GM08714 (cell line): ENCODE data around the gene KLHDC7B.

Source experiments
- H3K4me3 ChIP-seq: fragments of 200-500 bp; sonication (Bioruptor generic); 2 replicates; pipeline ENCODE4 v1.5.1; 2014; ENCODE audit warnings: mild to moderate bottlenecking, low read length, inconsistent platforms
- ZNF274 ChIP-seq: IDR thresholded peaks from 2 replicates; pipeline ENCODE4 v1.6.1; 2012; ENCODE audit warnings: mild to moderate bottlenecking, low read depth, low read length

KLHDC7B gene

DNA sequence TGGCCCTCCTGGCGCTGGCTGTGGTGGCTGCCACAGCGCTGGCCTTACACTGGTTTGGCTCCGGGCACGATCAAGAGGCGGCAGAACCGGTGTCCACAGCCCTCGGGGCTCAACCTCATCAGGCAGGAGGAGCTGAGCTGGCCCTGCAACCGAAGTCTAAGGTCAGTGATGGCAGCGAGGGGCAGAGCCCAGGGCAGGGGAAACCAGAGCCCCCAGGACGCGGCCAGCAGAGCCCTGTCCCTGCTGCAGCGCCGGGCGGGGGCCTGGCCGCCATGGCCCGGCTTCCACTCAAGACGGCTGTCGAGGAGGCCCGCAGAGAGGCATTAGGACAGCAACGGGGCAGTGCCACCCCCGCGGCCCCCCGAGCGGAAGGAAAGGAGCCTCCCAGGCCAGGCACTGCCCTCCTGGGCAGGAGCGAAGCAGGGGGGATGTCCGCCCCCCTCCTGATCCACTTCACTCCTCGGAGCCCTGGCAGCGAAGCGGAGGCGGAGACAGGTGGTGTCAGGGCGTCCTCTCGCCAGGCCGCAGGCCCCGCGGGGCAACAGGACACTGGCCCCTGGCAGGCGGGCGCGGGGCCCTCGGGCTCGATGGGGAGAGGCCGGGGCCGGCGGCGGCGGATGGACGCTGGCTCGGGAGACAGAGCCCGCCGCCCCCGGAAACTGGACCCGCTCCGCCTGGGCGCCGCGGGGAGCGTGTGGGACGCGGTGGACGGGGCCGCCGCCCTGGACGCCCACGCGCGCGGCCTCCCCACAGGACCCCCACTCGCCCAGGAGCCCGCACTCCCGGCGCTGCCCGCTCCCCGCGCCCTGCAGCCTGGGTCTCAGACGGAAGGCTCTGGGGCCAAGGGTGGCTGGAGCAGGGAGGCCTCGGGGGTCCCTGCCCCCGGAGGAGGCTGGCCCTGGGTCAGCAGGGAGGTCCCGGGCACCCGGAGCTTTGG is 895 bp downstream of the KLHDC7B start:
- TF ChIP-seq ZNF274 = no peak
- no peak overlapping the region for H3K4me3 ChIP-seq

DNA sequence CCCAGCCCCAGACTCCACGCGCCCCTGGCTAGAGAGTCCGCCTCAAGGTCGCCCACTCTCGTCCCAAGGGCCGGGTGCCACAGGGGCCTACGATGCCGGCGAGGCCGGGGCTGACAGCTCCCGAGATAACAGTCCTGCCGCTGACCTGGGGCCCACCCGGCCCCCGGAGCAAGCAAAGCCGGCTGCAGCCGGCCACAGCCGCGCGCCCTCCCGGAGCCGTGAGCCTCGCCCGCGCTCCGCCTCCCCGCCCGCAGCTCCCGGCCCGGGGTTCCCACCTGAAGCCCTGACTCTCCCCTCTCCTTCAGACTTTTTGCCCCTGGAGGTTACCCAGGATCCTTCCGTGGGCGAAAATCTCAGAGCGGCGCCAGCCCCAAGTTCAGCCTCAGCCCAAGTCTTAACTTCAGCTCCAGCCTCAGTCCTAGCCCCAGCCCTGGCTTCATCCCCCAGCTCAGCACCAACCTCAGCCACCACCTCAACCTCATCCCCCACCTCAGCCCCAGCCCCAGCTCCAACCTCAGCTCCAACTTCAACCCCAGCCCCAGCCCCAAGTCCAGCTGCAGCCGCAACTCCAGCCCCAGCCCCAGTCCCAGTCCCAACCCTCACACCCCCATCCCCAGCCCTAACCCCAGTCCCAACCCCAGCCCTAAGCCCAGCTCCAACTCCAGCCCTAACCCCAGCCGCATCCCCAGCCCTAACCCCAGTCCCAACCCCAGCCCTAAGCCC is 1.7 kb downstream of the KLHDC7B start:
- H3K4me3 ChIP-seq = no peak overlapping the region
- no peak for TF ChIP-seq ZNF274

DNA sequence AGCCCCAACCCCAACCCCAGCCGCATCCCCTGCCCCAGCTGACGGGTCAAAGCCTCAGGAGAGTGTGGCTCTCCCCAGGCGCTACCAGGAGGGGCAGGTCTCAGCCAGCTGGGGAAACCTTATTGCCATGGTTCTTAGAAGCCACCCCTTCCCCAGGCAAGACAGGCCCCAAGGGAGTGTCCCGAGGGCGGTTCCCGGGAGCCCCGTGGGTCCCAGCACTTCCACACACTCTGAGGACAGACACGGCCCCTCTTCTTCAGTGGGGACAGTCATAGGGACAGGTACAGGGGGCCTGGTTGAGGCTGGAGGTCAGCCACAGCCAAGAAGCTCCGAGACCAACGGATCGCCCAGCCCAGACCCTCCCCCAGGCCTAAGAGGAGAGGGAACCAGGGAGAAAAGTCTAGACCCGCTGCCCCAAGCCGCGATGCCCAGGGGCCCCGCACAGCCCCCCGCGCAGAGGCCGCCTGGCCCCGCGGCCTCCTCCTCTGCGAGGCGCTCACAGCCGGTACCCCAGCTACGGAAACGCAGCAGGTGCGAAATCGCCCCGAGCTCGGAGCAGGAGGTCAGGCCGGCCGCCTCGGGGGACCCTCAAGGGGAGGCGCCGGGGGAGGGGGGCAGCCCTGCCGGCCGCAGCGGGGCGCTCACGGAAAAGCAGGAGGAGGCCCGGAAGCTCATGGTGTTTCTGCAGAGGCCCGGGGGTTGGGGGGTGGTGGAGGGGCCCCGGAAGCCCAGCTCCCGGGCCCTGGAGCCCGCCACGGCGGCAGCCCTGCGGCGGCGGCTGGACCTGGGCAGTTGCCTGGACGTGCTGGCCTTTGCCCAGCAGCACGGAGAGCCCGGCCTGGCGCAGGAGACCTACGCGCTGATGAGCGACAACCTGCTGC is 2.6 kb downstream of the KLHDC7B start:
- H3K4me3 ChIP-seq = peak overlapping the region; percentile 17; the same call in 1 of the 2 replicates
- no peak for TF ChIP-seq ZNF274

DNA sequence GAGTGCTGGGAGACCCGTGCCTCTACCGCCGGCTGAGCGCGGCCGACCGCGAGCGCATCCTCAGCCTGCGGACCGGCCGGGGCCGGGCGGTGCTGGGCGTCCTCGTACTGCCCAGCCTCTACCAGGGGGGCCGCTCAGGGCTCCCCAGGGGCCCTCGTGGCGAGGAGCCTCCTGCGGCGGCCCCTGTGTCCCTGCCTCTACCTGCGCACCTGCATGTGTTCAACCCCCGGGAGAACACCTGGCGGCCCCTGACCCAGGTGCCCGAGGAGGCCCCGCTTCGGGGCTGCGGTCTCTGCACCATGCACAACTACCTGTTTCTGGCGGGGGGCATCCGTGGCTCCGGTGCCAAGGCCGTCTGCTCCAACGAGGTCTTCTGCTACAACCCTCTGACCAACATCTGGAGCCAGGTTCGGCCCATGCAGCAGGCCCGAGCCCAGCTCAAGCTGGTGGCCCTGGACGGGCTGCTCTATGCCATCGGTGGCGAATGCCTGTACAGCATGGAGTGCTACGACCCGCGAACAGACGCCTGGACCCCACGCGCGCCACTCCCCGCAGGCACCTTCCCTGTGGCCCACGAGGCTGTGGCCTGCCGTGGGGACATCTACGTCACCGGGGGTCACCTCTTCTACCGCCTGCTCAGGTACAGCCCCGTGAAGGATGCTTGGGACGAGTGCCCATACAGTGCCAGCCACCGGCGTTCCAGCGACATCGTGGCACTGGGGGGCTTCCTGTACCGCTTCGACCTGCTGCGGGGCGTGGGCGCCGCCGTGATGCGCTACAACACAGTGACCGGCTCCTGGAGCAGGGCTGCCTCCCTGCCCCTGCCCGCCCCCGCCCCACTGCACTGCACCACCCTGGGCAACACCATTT is 3.5 kb downstream of the KLHDC7B start:
- TF ChIP-seq ZNF274 = no peak
- H3K4me3 ChIP-seq = peak overlapping the region; percentile 17; the same call in 1 of the 2 replicates

DNA sequence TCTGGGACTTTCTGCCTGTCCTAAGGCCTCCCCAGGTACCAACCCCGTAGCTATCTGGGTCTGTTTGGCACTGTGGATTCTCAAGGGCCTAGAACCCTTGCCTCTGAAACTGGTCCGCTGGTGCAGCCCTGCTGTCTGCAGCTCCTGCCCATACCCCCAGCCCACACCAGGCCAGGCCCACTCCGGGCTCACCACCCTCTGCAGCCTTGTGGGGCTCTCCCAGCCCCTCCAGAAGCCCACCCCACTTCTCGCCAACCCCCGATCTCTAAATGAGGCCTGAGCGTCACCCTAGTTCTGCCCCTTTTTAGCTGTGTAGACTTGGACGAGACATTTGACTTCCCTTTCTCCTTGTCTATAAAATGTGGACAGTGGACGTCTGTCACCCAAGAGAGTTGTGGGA is 4.7 kb downstream of the KLHDC7B start:
- no peak for TF ChIP-seq ZNF274
- H3K4me3 ChIP-seq = no peak overlapping the region

DNA sequence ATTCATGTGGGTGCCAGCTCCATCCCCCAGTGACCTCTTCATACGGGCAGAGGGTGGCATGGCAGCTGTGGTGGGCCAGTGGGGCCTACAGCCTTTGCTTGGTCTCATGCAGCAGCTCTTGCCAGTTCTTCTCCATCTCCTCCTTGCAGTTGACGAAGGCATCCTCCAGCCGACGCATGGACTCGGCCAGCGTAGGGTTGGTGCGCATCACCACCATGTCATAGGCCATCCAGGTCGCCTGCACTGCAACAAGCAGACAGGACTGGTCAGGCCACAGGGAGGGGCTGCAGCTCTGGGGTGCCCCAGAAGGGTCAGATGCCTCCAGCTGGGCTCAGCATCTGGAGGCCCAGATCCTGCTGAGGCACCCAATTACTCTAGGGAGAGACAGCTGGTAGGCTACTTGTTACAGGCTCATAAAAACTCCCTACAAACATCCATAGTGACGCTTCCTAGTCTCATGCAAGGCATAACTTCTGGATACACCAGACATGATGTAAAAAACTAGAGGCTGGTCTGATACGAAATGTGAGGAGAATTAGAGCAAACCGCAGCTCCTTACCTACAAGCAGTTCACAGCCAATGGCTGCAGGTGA is 5.6 kb downstream of the KLHDC7B start:
- no peak overlapping the region for H3K4me3 ChIP-seq
- no peak for TF ChIP-seq ZNF274

DNA sequence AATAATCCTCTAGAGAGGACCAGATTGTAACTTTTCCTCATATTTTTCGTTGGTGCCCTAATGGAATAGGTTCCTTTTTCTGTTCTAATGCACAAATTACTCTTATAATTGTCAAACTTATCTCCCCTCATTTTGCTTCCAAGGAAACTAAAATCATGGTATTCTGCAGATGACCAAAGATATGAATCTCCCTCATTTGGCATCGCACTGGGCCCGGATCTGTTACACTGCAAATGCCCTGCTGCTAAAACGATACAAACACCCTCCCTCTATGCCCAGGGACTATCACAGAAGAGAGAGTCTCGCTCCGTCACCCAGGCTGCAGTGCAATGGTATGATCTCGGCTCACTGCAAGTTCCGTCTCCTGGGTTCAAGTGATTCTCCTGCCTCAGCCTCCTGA is 7.6 kb downstream of the KLHDC7B start:
- TF ChIP-seq ZNF274 = no peak
- H3K4me3 ChIP-seq = no peak overlapping the region

DNA sequence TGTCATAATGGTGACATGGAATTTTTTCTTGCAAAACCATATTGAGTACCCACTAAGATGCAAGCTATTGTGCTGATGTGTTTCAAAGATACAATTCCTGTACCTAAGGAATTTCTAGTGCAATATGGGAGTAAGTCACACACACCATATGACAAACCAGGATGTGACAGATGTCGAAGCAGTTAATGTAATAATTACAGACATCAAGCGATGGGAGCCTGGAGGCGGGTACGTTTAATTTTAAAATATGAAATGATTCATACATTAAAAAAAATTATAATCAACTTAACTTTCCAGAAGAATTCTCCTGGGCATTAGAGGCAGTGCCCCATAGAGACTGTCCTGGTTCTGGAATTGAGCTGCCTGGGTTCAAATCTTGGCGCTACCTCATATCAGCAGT is 11.0 kb downstream of the KLHDC7B start:
- TF ChIP-seq ZNF274 = no peak

DNA sequence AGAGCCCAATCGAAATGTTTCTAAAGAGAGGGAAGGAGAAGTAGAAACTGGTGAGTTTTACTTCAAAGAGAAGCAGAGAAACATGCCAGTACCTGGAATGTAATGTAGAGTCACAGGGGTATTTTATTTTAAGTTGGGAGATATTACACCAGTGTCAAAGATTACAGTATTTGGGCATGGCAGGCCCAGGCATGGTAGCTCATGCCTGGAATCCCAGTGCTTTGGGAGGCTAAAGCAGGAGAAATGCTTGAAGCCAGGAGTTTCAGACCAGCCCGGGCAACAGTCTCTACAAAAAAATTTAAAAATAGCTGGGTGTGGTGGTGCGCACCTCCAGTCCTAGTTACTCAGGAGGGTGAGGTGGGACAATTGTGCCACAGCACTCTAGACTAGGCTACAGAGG is 14.3 kb downstream of the KLHDC7B start:
- TF ChIP-seq ZNF274 = no peak
- H3K4me3 ChIP-seq = no peak overlapping the region

More for the DNA sequence above, 11.0 kb downstream of the KLHDC7B start:
- H3K4me3 ChIP-seq = no peak overlapping the region

DNA sequence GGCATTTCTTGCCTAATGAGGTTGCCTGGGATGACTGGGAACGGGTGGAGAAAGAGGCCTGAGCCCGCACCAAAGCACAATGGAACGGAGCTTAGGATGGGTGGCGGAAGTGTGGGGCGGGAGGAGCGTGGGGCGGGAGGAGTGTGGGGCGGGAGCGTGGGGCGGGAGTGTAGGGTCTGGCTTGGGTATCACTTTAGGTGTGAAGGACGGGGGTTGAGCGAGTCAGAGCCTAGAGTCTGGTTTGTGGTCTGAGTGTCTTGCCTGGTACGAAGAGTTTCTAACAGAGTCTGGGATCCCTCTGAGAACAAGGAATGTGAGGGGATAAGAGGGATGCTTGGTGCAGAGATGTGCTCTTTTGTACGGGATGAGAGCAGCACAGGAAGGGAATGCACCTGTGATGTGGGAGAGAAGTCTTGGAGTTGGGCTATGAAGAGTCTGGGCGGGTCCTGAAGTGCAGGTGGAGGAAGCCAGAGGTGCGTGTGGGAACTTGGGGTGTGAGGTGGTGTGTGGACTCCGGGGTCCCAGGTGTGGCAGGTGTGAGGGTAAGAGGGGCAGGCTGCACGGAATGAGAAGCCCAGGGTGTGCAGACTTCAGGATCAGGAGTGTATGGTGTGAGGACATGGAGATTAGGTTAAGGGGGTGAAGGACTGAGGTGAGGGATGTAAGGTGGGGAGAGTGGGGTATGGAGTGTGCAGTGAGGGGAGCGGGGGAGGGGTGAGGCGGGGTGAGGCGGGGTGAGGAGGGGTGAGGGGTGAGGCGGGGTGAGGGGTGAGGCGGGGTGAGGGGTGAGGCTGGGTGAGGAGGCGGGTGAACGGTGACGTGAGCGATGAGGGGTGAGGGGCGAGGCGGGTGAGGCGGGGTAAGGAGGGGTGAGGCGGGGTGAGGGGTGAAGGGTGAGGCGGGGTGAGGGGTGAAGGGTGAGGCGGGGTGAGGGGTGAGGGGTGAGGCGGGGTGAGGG is 16.0 kb downstream of the KLHDC7B start:
- TF ChIP-seq ZNF274 = no peak
- H3K4me3 ChIP-seq = no peak overlapping the region

DNA sequence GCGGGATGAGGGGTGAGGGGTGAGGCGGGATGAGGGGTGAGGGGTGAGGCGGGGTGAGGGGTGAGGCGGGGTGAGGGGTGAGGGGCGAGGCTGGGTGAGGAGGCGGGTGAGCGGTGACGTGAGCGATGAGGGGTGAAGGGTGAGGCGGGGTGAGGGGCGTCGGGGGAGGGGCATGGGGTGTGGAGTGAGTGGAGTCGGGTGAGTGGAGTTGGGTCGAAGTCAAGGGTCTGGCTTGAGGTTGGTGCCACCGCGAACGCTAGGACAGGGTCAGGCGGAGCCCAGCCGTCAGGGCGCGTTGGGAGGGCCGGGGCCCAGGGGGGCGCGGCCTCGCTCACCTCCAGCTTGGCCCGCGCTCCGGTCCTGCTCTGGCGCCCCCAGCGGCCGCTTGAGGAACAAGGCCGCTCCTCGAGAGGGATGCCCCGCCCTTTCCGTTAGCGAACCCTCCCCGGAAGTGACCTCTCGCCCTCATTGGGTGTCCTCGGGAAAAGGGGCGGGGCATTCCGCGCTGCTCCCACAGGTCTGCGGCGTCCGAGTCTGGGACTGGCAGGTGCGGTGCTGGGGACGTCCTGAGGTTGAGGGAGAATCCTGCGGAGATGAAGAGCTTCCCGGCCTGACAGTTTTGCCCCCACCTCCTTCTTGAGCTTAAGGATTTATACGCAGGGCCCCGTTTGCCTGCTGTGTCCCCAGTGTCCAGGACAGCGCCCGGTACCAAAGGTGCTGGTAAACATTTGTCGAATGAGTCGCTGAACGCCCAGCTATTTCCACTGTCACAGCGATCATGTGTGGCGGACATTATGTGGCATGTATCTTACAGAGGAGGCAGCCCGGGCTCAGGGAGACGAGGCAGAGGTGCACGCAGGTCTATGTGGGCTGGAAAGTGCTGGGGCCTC is 17.1 kb downstream of the KLHDC7B start, which contains the start of gene SYCE3:
Gene SYCE3, minus strand, starts transcription at position 397 of the 890 bp plus-strand sequence. CDS start 6,514 bp downstream, outside the sequence.
- H3K4me3 ChIP-seq = peak within 1 kb of the TSS; percentile 61; the same call in 1 of the 2 replicates
- TF ChIP-seq ZNF274 = no peak
